ENCODE data around the gene BHLHE40. TPM values are rescaled to one million over a fixed set of nuclear protein-coding genes. Genes with fewer than 3 reads are reported as not detected.
A peak's percentile ranks its signal among the peaks of the same experiment; 100 is the strongest.

Gene BHLHE40
- total RNA-seq, 1 donor = 49.3 TPM

- DNase-seq (ENCODE audit: low read depth in 2 of 3, low spot score in 2 of 3) = no peak
These were observed 35.8 kb downstream of the BHLHE40 start for GRCh38 chr3:5015056-5015455.

- peak in 2 of 3 donors; percentile 58 to 64 for DNase-seq (ENCODE audit: low read depth in 2 of 3, low spot score in 2 of 3)
These were observed 37.2 kb downstream of the BHLHE40 start for GRCh38 chr3:5016211-5017161.

- DNase-seq (ENCODE audit: low read depth in 2 of 3, low spot score in 2 of 3) = no peak
These were observed 38.8 kb downstream of the BHLHE40 start for GRCh38 chr3:5017925-5018531.

- peak; percentile 52 to 84 (median 70) for DNase-seq (ENCODE audit: low read depth in 2 of 3, low spot score in 2 of 3)
These were observed 40.4 kb downstream of the BHLHE40 start for GRCh38 chr3:5019411-5020241.

DNA sequence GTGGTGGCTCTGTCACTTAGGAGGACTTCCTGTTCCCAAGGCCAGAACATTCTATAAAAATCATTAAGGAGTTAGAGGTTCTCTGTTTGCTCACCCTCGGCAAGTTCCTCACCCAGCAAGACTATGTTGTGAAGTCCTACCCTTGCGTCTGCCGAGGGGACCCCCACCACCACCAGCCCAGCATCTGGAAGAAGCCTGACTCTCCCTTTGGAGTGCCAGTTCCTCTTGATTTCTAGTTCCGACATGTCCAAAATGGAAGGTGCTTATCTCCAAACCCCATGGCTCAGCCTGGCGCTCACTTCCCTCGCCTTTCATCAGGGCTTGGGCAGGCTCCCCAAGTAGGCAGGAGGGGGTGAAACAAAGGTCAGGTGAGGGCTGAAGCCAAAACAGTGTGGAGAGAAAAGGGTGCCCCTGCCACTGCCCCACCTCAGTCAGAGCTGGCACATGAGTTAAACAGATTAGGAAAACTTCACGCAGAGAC lies 41.0 kb downstream of the BHLHE40 start:
- DNase-seq (ENCODE audit: low read depth in 2 of 3, low spot score in 2 of 3) = peak in 1 of 3 donors; percentile 50

DNA sequence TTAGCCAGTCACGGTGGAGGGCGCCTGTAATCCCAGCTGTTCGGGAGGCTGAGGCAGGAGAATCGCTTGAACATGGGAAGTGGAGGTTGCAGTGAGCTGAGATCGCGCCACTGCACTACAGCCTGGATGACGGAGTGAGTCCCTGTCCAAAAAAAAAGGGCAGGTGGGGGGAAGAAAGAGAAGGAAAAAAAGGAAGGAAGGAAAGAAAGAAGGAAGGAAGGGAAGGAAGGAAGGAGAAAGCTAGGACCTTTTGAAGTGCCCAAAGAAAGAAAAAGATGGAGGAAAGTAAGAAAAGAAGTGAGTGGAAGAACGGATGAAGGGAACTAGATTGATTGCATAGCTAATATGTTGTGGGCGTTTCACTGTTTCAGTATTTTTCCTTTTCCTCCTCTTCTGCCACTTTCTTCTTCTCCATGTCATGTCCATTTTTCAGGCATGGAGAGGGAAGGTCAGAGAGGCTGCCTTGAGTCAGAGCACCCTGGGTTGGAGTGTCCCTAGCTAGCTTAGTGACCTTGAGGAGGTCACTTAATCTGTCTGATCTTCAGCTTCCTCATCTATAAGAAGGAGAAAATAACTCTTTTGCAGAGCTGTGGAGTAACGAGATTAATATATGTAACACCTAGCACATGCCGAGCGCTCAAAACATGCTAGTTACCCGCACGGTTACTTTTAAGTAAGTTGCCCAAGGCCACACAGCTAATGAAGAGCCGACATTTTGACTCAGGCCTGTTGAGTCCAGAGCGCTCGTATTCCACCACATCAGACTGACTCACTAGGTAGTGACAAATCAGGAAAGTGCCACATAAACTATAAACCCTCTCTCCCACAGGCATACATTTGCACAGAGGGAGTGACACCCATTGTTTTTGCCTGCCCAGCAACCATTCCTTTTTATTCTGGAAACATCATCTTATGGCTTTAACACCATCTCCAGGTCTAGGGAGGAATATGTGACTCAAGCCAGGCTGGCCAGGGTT lies 42.2 kb downstream of the BHLHE40 start:
- DNase-seq (ENCODE audit: low read depth in 2 of 3, low spot score in 2 of 3) = no peak

- DNase-seq (ENCODE audit: low read depth in 2 of 3, low spot score in 2 of 3) = no peak
These were observed 43.1 kb downstream of the BHLHE40 start for GRCh38 chr3:5022187-5022965.

DNA sequence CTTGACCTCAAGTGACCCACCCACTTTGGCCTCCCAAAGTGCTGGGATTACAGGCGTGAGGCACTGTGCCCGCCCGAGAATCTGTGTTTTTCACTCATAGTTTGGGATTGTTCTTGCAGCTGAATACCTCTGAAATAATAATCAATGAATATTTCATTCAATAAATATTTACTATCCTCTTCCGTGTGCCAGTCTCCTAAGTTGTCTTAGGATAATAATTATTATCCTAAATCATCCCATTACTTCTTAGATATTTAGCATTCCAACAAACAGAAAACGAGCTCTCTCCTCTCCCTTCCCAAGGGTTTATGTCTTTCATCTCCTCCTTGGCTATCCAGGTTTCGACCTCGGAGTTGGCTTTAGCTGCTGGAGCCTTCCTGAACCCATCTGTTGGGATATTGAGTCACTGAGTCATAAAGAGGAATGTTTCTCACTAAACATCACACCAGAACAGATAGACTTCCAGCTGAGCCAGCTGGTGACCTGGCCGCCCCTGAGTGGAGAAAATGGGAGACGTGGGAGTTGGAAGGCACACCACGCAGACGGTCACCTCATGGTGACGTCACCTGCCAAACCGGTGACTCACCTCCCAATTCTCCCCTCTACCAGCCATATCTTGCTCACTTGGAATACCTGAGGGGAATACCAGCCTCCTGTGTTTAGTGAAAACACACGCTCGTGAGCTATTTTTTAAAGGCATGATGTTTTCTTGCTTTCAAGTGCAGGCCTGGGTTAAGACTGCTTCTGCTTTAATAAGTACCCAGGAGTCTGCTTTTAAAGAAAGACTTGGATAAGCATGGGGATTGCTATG lies 43.9 kb downstream of the BHLHE40 start:
- DNase-seq (ENCODE audit: low read depth in 2 of 3, low spot score in 2 of 3) = no peak

DNA sequence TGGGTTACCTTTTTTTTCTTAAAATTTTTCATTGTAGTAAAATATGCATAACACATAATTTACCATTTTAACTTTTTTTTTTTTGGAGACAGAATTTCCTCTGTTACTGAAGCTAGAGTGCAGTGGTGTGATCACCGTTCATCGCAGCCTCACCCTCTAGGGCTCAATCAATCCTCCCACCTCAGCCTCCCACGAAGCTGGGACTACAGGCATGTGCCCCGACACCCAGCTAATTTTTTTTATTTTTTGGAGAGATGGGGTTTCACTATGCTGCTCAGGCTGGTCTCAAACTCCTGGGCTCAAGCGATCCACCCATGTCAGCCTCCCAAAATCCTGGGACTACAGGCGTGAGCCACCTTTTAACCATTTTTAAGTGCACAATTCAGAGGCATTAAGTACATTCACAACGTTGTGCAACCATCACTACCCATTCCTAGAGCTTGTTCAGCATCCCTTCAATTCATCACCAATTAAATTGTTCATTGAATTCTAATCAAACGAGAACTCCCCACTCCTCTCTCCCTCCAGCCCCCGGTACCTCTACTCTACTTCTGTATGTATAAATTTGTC lies 44.6 kb downstream of the BHLHE40 start:
- DNase-seq (ENCODE audit: low read depth in 2 of 3, low spot score in 2 of 3) = no peak

DNA sequence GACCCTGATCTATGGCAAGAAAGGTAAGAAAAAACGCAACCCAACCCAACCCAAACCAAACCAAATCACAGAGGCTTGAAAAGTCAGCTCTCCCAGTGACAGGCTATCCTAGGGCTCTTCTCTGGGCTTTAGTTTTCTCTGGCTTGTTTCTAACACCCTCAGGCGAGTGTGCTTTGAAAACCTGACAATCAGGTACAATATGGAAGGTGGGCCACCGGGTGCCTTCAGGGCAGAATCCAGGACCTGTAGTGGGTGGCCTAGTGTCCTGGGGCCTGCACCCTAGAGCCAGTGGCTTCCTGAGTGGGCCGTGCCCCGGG lies 46.8 kb downstream of the BHLHE40 start:
- no peak for DNase-seq (ENCODE audit: low read depth in 2 of 3, low spot score in 2 of 3)

GRCh38 chr3:5029715-5030114 lies 50.5 kb downstream of the BHLHE40 start:
- DNase-seq (ENCODE audit: low read depth in 2 of 3, low spot score in 2 of 3) = no peak

GRCh38 chr3:5030152-5030551 lies 50.9 kb downstream of the BHLHE40 start:
- DNase-seq (ENCODE audit: low read depth in 2 of 3, low spot score in 2 of 3) = no peak

GRCh38 chr3:5032844-5033243 lies 53.6 kb downstream of the BHLHE40 start:
- DNase-seq (ENCODE audit: low read depth in 2 of 3, low spot score in 2 of 3) = no peak

Other genes starting within 250 kb of the BHLHE40 start
- 33.9 TPM for gene ARL8B, start 142.9 kb downstream of the BHLHE40 start, total RNA-seq
- 16.2 TPM for gene EDEM1, start 208.3 kb downstream of the BHLHE40 start, total RNA-seq

Measured in hematopoietic multipotent progenitor cell (in vitro differentiated cells).